ENCODE results near the gene ZNF384. TPM values are rescaled to one million over a fixed set of nuclear protein-coding genes. Genes with fewer than 3 reads are reported as not detected.

Gene ZNF384
- total RNA-seq, 1 donor from 2014 or later: 34.0 TPM

DNA sequence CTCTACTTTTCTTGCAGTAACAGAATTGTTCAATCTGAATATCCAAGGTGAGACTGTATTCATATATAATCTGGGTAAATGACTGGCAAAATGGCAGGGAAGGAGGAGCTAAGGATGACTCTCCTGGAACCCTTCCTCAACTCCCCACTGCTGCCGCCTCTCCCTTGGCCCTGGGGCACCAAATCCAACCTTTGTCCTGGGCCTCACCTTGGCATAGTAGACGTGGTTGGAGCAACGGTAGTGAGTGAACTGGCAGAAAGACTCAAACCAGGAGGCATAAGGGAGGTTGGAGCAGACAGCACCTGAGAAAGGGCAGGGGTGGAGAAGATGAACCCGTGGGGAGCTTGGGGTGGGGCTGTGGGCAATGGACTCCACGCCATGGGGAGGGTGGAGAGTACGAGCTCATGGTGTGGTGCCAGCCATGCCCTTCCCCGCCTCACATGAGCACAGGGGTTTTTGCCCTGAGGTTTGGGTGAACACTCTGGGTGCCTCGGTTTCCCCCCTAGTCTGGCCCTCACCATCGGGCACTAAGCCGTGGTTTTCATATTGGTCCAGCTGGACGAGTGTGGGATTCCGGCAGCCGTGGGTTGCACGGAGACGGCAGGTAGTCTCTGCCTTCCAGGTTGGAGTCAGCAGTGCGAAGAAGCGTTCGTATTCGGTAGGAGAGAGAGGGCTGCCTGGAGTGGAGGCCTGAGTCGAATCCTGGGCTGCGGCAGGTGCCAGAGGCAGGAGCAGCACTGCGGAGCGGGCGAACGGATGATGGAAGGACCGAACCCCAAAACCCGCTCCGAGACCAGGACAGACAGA is 42.7 kb downstream of the ZNF384 start:
- H3K27me3 ChIP-seq (ENCODE audit: control insufficient read depth, insufficient read depth, low read length): no peaks in the 10 kb centered on the region
- H3K4me3 ChIP-seq (ENCODE audit: low read depth, low read length): peak overlapping the region; percentile 35
- TF ChIP-seq, protein P1, sequence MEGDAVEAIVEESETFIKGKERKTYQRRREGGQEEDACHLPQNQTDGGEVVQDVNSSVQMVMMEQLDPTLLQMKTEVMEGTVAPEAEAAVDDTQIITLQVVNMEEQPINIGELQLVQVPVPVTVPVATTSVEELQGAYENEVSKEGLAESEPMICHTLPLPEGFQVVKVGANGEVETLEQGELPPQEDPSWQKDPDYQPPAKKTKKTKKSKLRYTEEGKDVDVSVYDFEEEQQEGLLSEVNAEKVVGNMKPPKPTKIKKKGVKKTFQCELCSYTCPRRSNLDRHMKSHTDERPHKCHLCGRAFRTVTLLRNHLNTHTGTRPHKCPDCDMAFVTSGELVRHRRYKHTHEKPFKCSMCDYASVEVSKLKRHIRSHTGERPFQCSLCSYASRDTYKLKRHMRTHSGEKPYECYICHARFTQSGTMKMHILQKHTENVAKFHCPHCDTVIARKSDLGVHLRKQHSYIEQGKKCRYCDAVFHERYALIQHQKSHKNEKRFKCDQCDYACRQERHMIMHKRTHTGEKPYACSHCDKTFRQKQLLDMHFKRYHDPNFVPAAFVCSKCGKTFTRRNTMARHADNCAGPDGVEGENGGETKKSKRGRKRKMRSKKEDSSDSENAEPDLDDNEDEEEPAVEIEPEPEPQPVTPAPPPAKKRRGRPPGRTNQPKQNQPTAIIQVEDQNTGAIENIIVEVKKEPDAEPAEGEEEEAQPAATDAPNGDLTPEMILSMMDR (IDR thresholded peaks at IDR 0.05; ENCODE audit: insufficient read depth, low read length, poor library complexity, severe bottlenecking): no peak
- no peaks in the 10 kb centered on the region for H3K36me3 ChIP-seq (ENCODE audit: control insufficient read depth, insufficient read depth, low read length)
- DNase-seq (ENCODE audit: low read depth): no peak

DNA sequence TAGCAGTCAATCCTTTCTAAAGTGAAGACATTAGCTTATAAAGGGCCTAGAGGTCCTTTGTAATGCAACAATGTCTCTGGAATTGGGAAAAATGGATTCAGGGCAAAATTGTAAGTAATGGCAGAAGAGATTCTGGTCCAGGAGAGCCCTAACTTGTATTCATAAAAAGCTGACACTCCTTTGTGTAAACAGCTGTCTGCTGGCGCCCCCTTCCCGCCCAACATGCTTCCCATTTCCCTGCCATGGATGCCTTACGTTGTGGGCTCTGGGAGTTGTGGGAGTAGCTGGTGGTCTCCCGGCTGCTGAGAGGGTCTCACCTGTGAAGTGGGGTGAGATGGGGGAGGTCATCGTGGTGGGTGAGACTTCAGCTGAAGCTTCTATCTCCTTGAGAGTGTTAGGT is 44.3 kb downstream of the ZNF384 start:
- Histone ChIP-seq H3K4me3 (ENCODE audit: low read depth, low read length) (no peak overlapping the region), H3K36me3 (ENCODE audit: control insufficient read depth, insufficient read depth, low read length) (no peaks in the 10 kb centered on the region), H3K27me3 (ENCODE audit: control insufficient read depth, insufficient read depth, low read length) (no peaks in the 10 kb centered on the region)
- no peak for DNase-seq (ENCODE audit: low read depth)
- TF ChIP-seq, protein P1 (IDR thresholded peaks at IDR 0.05; ENCODE audit: insufficient read depth, low read length, poor library complexity, severe bottlenecking): no peak

DNA sequence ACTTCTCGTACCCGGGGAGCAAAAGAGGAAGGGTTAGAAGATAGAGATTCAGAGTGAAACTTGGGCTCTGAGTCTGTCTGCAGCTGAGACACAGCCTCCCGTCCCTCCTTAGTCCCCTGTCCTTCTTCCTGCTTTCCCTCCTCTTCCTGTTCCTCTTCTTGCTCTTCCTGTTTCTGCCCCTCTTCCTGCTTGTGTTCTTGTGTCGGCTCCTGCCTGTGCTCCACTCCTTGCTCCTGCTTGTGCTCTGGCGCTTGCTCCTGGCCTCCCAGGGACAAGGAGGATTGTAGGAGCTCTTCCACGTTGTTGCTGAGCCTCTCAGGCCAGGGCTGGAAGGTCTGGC is 44.9 kb downstream of the ZNF384 start:
- no peak for DNase-seq (ENCODE audit: low read depth)
- Histone ChIP-seq H3K27me3 (ENCODE audit: control insufficient read depth, insufficient read depth, low read length) (no peaks in the 10 kb centered on the region), H3K4me3 (ENCODE audit: low read depth, low read length) (no peak overlapping the region), H3K36me3 (ENCODE audit: control insufficient read depth, insufficient read depth, low read length) (no peaks in the 10 kb centered on the region)
- TF ChIP-seq, protein P1 (IDR thresholded peaks at IDR 0.05; ENCODE audit: insufficient read depth, low read length, poor library complexity, severe bottlenecking): no peak

DNA sequence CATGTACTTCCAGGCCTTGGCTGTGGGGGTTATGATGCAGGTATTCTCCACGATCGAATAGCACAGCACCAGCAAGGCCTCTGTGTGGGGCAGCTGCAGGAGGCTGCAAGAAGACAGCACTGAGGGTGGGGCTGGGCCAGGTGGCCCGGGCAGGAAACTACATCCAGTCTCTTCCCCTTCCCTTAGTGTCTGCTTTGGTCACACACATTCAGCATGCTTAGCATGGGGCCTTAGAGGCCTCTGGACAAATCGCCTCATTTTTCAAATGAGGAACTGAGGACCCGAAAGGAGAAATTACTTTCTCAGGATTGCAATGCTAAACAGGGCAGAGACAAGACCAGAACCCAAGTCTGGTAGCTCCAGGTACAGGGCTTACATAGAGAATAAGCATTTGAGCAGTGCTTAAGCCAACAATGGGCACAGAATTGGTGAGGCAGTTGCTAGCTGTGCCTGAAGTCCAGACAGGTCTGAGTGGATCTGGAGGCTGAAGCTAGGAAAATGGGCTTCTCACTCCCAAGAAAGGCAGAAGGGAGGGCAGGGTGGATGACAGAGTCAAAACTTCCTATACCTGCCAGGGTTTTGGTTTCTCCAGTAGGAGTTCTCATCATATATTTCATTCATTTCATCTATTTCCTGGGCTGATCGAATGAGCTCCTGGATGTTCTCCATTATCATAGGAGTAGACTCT is 45.5 kb downstream of the ZNF384 start:
- H3K27me3 ChIP-seq (ENCODE audit: control insufficient read depth, insufficient read depth, low read length): no peaks in the 10 kb centered on the region
- TF ChIP-seq, protein P1 (IDR thresholded peaks at IDR 0.05; ENCODE audit: insufficient read depth, low read length, poor library complexity, severe bottlenecking): no peak

DNA sequence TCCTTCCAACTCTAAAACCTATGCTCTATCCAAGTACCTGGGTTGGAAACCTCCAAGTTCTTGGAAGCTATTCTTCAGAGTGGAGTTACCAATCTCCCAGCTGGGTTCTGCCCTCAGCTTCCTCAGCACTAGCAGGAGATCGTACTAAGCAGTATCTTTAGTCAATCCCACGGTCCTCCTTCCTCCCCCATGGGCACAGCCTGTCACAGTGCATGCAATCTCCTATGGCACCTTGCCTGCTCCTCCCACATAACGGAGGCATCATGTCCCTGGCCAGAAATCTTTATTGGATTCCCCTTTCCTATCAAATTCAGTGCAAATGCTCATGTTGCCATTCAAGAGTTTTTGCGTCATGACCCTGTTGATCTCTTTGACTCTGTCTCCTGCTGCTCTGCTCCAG is 48.0 kb downstream of the ZNF384 start:
- Histone ChIP-seq H3K4me3 (ENCODE audit: low read depth, low read length) (no peak overlapping the region), H3K27me3 (ENCODE audit: control insufficient read depth, insufficient read depth, low read length) (no peaks in the 10 kb centered on the region)
- TF ChIP-seq, protein P1 (IDR thresholded peaks at IDR 0.05; ENCODE audit: insufficient read depth, low read length, poor library complexity, severe bottlenecking): no peak

More for the DNA sequence above, 45.5 kb downstream of the ZNF384 start:
- Histone ChIP-seq H3K36me3 (ENCODE audit: control insufficient read depth, insufficient read depth, low read length) (no peaks in the 10 kb centered on the region), H3K4me3 (ENCODE audit: low read depth, low read length) (no peak overlapping the region)
- DNase-seq (ENCODE audit: low read depth): no peak

More for the DNA sequence above, 48.0 kb downstream of the ZNF384 start:
- no peaks in the 10 kb centered on the region for H3K36me3 ChIP-seq (ENCODE audit: control insufficient read depth, insufficient read depth, low read length)
- DNase-seq (ENCODE audit: low read depth): no peak

Measured in kidney epithelial cell (primary cell).